GM18873 (cell line): ENCODE measurements around the gene CLTB.
A peak's percentile ranks its signal among the peaks of the same experiment; 100 is the strongest.

ENCODE experiments used
- ATAC-seq: cut with Tn5 transposase; IDR thresholded peaks from one replicate; pipeline ENCODE4 v1.9.1; 2021; ENCODE audit warnings: mild to moderate bottlenecking, moderate library complexity, moderate number of reproducible peaks; ENCODE audit not compliant: unreplicated experiment, low FRiP score

Gene CLTB

GRCh38 chr5:176384366-176384930, 31.9 kb downstream of the CLTB start:
- ATAC-seq = no peak

- no peak for ATAC-seq
Measured at GRCh38 chr5:176383961-176384360, 32.4 kb downstream of the CLTB start.

GRCh38 chr5:176383248-176383905, 33.0 kb downstream of the CLTB start:
- ATAC-seq = no peak

- ATAC-seq = no peak
Measured at GRCh38 chr5:176382721-176383120, 33.6 kb downstream of the CLTB start.

GRCh38 chr5:176381979-176382378, 34.4 kb downstream of the CLTB start:
- no peak for ATAC-seq

GRCh38 chr5:176381423-176381822, 34.9 kb downstream of the CLTB start:
- ATAC-seq = no peak

- ATAC-seq = no peak
Measured at GRCh38 chr5:176379881-176380280, 36.5 kb downstream of the CLTB start.

- ATAC-seq = no peak
Measured at GRCh38 chr5:176373100-176373818, 43.1 kb downstream of the CLTB start.

- ATAC-seq = no peak
Measured at GRCh38 chr5:176371621-176372539, 44.5 kb downstream of the CLTB start.

GRCh38 chr5:176369934-176370711, 46.2 kb downstream of the CLTB start:
- ATAC-seq = no peak

GRCh38 chr5:176368726-176369125, 47.6 kb downstream of the CLTB start:
- no peak for ATAC-seq

GRCh38 chr5:176366232-176366894, 50.0 kb downstream of the CLTB start:
- no peak for ATAC-seq

- no peak for ATAC-seq
Measured at GRCh38 chr5:176365351-176366231, 50.7 kb downstream of the CLTB start, which contains the start of gene ARL10. Gene ARL10, plus strand, starts transcription at chr5:176365487. Its CDS starts 77 bp downstream, at chr5:176365564.

- ATAC-seq = no peak
Measured at GRCh38 chr5:176364765-176365350, 51.5 kb downstream of the CLTB start.

GRCh38 chr5:176362233-176362490, 54.2 kb downstream of the CLTB start:
- ATAC-seq = no peak

GRCh38 chr5:176361437-176362232, 54.7 kb downstream of the CLTB start, which contains the start of gene KIAA1191:
Gene KIAA1191, minus strand, starts transcription at chr5:176361764. Its CDS starts 2,256 bp downstream, at chr5:176359508.
- peak; percentile 84 for ATAC-seq

GRCh38 chr5:176360894-176361436, 55.4 kb downstream of the CLTB start:
- ATAC-seq = no peak
